Mammary epithelial cell (primary cell): ENCODE measurements around the gene RAPGEF2.

ENCODE experiments used
- CTCF ChIP-seq, 2 donors: IDR thresholded peaks in 1 of 2; conservative IDR thresholded peaks in 1 of 2; 2 replicates each; pipeline ENCODE4 v1.5.1; 2011 to 2012; ENCODE audit warnings: inconsistent platforms in 2 of 2, low read length in 2 of 2, mild to moderate bottlenecking in 2 of 2, control low read depth in 1 of 2, low read depth in 1 of 2; ENCODE audit not compliant: insufficient read depth in 1 of 2; ENCODE audit errors: extremely low read depth in 1 of 2
- EZH2 ChIP-seq: IDR thresholded peaks from 2 replicates; pipeline ENCODE4 v1.6.1; 2012; ENCODE audit warnings: low read length, inconsistent platforms, borderline replicate concordance

DNA sequence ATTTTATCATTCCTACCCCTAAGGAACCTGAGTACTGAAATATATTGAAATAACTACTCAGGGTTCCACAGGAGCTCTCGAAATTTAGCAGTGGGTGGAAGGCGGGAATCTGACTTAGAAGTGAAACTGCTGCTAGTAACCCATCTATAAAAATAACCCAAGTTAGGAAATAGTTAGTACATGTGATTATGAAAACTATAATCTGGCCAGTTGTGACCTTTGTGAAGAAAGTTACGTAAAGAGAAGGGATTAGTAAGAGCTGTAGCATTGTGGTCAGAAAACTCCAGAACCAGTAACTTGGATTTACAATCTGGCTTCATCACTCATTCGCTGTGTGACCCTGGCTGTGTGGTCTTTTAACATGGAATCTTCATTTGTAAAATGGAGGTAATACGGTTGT, 175.5 kb downstream of the RAPGEF2 start:
- no peak for TF ChIP-seq CTCF (conservative IDR thresholded peaks at IDR 0.05 in 1 of 2, IDR thresholded peaks at IDR 0.05 in 1 of 2; ENCODE audit: extremely low read depth in 1 of 2, insufficient read depth in 1 of 2, low read depth in 1 of 2, low read length in 2 of 2)
- TF ChIP-seq EZH2, result no peak
